HUES64 (cell line): Measurements from ENCODE around the gene NKD2.
A peak's percentile ranks its signal among the peaks of the same experiment; 100 is the strongest.

Experiments
- H3K27ac ChIP-seq: 2 replicates; pipeline ENCODE4 v1.7.0; 2013; ENCODE audit warnings: low read depth, low read length, inconsistent platforms
- H3K27me3 ChIP-seq: 2 replicates; pipeline ENCODE4 v1.6.1; 2013; ENCODE audit warnings: mild to moderate bottlenecking, low read length; ENCODE audit not compliant: insufficient read depth
- H3K36me3 ChIP-seq: 2 replicates; pipeline ENCODE4 v1.6.1; 2013; ENCODE audit warnings: mild to moderate bottlenecking, low read length; ENCODE audit not compliant: insufficient read depth
- H3K4me1 ChIP-seq: 2 replicates; pipeline ENCODE4 v1.6.1; 2013; ENCODE audit warnings: mild to moderate bottlenecking, low read length, moderate library complexity; ENCODE audit not compliant: insufficient read depth
- H3K4me3 ChIP-seq: 2 replicates; pipeline ENCODE4 v1.5.1; 2013; ENCODE audit warnings: mild to moderate bottlenecking, low read length, moderate library complexity
- H3K9ac ChIP-seq: 2 replicates; pipeline ENCODE4 v1.6.1; 2013; ENCODE audit warnings: mild to moderate bottlenecking, low read depth, low read length
- H3K9me3 ChIP-seq: 2 replicates; pipeline ENCODE4 v1.6.1; 2013; ENCODE audit warnings: low read depth, low read length; ENCODE audit not compliant: insufficient read depth
- WGBS: fragments of 150-250, 120-280 bp; methylation state at CpG from one replicate; pipeline ENCODE4 v1.1.7; 2013; ENCODE audit warnings: missing lambda C conversion rate; 5-methylcytosine and 5-hydroxymethylcytosine counted together

The NKD2 gene

DNA sequence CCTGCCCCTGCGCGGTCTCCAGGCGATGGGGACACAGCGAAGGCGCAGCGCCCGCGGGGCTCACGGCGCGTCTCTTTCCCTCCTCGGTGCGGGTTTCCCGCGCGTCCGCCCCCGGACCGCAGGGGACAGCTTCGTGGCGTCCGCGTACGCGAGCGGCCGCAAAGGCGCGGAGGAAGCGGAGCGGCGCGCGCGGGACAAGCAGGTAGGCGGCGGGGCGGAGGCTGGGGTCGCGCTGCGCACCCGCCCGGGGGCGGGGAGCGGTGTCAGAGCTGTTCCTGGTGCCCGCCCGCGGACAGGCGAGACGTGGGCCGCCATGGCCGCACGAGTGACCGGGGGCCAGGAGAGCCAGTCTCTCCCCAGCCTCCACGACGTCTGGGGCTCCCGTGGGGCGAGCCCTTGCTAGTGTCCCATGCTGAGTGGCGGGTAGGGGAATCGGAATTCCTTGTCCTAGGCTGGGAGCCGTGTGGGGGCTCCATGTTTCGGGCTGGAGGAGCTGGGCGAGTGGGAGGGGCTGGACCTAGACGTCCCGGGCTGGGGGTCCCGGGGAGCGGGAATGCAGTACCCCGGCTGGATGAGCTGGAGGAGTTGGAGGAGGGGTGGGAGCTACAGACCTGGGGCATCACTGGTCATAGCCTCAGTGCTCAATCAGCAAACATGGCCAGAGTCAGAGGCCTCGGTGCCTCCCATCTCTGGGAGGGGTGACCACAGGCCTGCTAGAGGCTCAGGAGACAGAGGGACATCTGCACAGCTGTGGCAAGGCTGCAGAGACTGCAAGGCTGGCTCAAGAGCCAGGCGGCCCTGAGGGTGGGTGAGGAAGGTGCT lies 968 bp downstream of the NKD2 start:
- Histone ChIP-seq H3K4me1 (peaks cover 3% of the 10 kb centered on the region; the same call in 1 of the 2 replicates), H3K9ac (no peak overlapping the region), H3K27me3 (peaks cover 57% of the 10 kb centered on the region), H3K36me3 (no peaks in the 10 kb centered on the region), H3K9me3 (no peaks in the 10 kb centered on the region), H3K4me3 (peak overlapping the region; percentile 49), H3K27ac (no peak overlapping the region)
- 11% methylated on average over 70 of the region's 70 CpGs for WGBS

DNA sequence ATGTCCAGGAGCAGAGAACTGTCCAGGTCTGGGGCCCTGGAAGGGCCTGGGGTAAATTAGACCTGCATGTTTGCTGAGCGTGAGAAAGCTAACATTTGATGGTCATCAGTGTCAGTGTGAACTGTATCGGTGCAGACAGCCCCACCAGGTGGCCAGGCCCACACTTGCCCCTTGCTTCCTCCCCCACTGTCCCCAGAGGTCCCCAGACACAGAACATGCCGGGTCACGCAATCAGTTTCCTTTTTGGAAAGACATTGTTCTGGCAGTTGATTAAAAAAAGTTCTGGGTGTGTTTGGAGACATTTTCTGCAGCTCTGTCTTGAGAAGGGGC lies 1.5 kb downstream of the NKD2 start:
- Histone ChIP-seq H3K4me1 (peaks cover 3% of the 10 kb centered on the region; the same call in 1 of the 2 replicates), H3K4me3 (peak overlapping the region; percentile 49; the same call in 1 of the 2 replicates), H3K36me3 (no peaks in the 10 kb centered on the region), H3K9me3 (no peaks in the 10 kb centered on the region), H3K27ac (no peak overlapping the region), H3K27me3 (peaks cover 51% of the 10 kb centered on the region), H3K9ac (no peak overlapping the region)
- WGBS = 68% methylated on average over 4 of the region's 4 CpGs

DNA sequence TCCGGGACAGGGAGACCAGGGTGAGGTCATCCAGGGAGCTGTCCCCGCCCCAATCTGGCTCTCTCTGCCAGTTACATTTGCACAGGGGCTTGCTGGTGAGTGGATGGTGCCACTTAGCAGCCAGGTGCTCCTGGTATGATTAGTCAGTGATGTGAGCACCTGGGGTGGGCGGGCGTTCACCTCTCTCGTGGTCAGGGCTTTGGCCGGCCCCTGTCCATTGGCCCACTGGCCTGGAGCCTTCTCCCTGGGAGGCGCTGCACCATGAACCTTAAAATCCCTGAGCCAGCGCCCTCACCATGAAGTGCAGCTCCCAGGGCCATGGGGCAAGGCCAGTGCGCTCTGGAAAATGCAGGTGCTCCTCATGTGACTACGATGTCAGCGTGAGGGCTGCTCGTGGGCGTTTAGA lies 2.0 kb downstream of the NKD2 start:
- Histone ChIP-seq H3K4me3 (no peak overlapping the region), H3K4me1 (peaks cover 3% of the 10 kb centered on the region; the same call in 1 of the 2 replicates), H3K9me3 (no peaks in the 10 kb centered on the region), H3K27ac (no peak overlapping the region), H3K9ac (no peak overlapping the region), H3K36me3 (no peaks in the 10 kb centered on the region), H3K27me3 (peaks cover 46% of the 10 kb centered on the region)
- 72% methylated on average over 13 of the region's 13 CpGs for WGBS

DNA sequence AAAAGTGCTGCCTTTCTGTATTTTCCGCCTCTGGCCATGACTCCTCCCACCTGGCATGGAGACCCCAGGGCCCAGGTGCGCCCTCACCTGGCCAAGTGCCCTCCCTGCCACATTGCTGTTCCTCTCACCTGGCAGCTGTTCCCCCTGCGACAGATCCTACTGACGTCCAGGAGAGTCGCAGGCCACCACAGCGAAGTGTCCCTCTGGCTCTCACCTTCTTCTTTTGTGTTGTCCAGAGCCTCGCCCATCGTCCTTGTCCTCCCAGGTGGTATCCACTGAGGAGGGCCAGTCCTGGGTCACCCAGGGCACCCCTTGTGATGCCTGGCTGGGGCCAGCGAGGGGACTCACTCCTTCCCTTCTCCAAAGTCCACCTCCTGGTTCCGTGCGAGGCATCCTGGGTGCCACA lies 2.6 kb downstream of the NKD2 start:
- Histone ChIP-seq H3K9ac (no peak overlapping the region), H3K4me1 (peaks cover 3% of the 10 kb centered on the region; the same call in 1 of the 2 replicates), H3K27ac (no peak overlapping the region), H3K36me3 (no peaks in the 10 kb centered on the region), H3K4me3 (no peak overlapping the region), H3K27me3 (peaks cover 40% of the 10 kb centered on the region), H3K9me3 (no peaks in the 10 kb centered on the region)
- 64% methylated on average over 11 of the region's 11 CpGs for WGBS

DNA sequence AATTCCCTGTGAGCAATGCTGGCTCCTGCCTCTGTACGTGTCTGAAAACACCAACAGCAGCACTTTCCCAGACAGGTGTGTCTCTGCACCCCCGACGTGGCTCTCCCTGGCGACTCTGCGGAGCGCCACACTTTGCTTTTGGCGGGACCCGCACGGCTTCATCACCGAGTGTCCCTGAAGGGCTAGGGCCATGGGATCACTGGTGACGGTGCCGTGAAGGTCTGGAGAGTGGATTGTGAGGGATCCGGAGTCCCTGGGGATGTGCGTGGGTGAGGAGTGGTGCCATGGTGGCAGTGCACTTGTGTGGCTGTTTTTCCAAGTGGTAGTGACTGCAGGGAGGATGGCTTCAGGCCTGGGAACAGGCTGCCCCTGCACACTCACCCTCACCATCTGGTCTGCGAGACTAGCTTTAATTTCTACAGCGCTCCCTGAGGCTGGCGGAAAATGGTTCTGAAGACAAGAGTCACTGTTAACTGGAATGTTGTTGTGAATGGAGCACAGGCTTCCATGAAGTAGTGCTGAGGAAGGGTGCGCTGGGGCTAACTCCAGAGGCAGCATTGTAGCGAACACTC lies 3.2 kb downstream of the NKD2 start:
- Histone ChIP-seq H3K9ac (no peak overlapping the region), H3K27me3 (peaks cover 34% of the 10 kb centered on the region), H3K4me1 (peaks cover 3% of the 10 kb centered on the region; the same call in 1 of the 2 replicates), H3K27ac (no peak overlapping the region), H3K9me3 (no peaks in the 10 kb centered on the region), H3K36me3 (no peaks in the 10 kb centered on the region), H3K4me3 (no peak overlapping the region)
- 94% methylated on average over 19 of the region's 19 CpGs for WGBS

DNA sequence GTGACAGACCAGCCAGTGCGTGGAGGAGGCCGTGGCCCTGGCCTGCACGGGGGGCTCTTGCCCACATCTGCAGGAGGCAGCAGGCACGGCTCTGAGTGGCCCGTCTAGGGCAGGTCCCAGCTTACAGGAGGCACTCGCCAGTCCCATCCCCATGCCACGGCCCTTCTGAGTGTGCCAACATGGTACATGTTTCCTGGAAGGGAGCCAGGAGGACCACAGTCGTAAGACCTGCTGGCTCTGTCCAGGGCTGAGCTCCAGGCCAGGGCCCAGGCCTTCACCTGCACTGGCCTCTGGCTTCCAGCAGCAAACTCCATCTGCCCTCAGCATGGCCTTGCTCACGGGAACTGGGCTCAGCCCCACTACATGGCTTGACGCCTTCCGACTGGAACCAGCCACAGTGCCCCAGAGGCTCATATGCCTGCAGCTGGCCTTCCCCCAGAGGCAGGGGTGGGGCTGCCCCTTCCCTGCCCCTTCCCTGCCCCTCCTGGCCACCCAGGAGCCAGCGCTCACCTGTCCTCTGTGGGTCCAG lies 3.8 kb downstream of the NKD2 start:
- H3K9ac ChIP-seq = no peak overlapping the region
- no peak overlapping the region for H3K4me3 ChIP-seq
- no peaks in the 10 kb centered on the region for H3K36me3 ChIP-seq
- peaks cover 3% of the 10 kb centered on the region; the same call in 1 of the 2 replicates for H3K4me1 ChIP-seq
- peaks cover 29% of the 10 kb centered on the region for H3K27me3 ChIP-seq
- H3K27ac ChIP-seq = no peak overlapping the region
- H3K9me3 ChIP-seq = no peaks in the 10 kb centered on the region
- WGBS = 94% methylated on average over 12 of the region's 12 CpGs

DNA sequence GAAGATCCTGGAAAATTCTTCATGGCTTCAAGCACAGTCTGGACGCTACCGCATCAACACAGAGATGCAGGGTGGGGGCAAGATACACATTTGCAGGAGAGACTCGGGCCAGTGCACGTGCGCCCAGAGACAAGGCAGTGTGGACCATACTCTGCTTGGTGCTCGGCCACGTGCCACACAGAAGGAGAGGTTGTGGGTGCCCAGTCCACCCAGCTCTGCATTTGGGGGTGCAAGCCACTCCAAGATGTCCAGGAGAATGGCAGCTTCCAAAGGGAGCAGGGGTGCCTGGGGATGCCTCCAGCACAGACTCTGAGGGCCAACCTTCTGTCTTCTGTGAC lies 4.3 kb downstream of the NKD2 start:
- Histone ChIP-seq H3K4me3 (no peak overlapping the region), H3K27me3 (peaks cover 24% of the 10 kb centered on the region), H3K36me3 (no peaks in the 10 kb centered on the region), H3K27ac (no peak overlapping the region), H3K4me1 (peaks cover 3% of the 10 kb centered on the region; the same call in 1 of the 2 replicates), H3K9ac (no peak overlapping the region), H3K9me3 (no peaks in the 10 kb centered on the region)
- WGBS = 93% methylated on average over 7 of the region's 7 CpGs

DNA sequence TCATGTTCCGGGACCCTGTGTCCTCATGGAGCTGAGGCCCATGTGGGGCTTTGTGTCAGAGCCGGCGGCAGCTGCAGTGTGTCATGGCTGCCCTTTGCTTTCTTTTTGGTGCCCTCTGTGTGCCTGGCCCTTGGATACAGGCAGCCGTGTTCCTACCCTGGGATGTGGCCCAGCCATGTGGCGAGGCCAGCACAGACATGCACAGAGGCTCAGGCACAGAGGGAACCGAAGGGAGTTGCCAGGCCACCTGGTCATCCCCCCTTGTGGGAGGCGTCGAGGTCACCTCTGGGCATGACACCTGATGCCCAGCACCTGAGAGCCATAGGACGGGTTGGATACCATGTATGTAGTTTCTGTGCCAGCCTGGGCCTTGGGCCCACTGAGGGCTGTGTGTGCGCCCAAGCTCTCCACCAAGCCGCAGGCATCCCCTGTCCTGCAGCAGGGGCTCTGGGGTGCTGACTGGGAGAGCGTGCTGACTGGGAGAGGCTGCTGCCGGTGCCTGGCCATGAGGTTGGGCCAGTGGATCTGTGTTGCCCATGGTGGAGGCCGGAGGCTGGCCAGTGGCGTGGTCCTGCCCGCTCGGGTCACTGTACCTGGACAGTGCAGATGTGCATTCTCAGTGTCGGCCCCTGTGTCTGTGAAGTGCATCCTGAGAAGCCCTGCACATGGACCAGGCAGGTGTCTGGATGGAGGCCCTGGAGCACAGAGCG lies 4.8 kb downstream of the NKD2 start:
- H3K27ac ChIP-seq = no peak overlapping the region
- no peak overlapping the region for H3K9ac ChIP-seq
- H3K36me3 ChIP-seq = no peaks in the 10 kb centered on the region
- 0 out of 2 replicates have a peak, but pooled peaks cover 3% of the 10 kb centered on the region for H3K4me1 ChIP-seq
- H3K4me3 ChIP-seq = no peak overlapping the region
- no peaks in the 10 kb centered on the region for H3K9me3 ChIP-seq
- 95% methylated on average over 19 of the region's 19 CpGs for WGBS
- peaks cover 19% of the 10 kb centered on the region for H3K27me3 ChIP-seq

DNA sequence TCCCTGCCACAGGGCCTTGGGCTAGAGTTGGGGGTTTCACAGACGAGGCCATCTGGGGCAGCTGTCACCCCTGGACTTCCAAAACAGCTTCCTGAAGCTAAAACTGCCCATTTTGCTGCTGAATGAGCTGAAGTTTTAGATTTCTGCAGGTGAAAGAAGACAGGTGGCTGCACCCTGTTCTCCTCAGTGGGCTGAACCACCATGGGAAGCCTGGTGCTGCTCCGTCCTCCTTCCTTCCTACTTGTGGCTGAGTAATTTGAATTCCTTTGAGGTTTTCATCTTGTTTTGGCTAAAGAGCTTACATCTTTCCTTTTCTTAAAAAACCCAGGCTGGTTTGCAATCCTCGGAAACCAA lies 5.3 kb downstream of the NKD2 start:
- H3K27me3 ChIP-seq = peaks cover 17% of the 10 kb centered on the region
- no peaks in the 10 kb centered on the region for H3K9me3 ChIP-seq
- WGBS = 94% methylated on average over 3 of the region's 3 CpGs
- no peak overlapping the region for H3K4me3 ChIP-seq
- no peak overlapping the region for H3K27ac ChIP-seq
- no peak overlapping the region for H3K9ac ChIP-seq
- H3K4me1 ChIP-seq = 0 out of 2 replicates have a peak, but pooled peaks cover 3% of the 10 kb centered on the region
- no peaks in the 10 kb centered on the region for H3K36me3 ChIP-seq

DNA sequence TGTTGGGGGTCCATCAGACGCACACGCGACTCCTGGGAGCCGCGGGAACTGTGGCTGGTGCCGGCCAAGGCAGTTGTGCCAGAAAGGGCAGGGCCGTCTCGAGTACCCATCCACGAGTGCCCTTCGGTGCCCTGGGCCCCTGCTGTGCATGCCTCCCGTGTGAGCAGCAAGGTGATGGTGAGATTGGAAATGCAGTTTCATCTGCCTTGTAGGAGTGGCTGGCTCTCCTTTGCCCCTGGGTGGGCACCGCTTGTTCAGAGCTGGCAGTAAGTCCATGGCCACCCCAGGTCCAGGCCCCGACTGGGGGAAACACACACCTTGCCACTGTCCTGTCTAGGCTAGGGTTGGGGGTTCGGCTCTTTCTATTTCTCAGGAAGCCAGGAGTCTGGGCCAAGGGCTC lies 5.7 kb downstream of the NKD2 start:
- 94% methylated on average over 14 of the region's 14 CpGs for WGBS
- Histone ChIP-seq H3K4me3 (no peak overlapping the region), H3K27me3 (peaks cover 13% of the 10 kb centered on the region), H3K4me1 (0 out of 2 replicates have a peak, but pooled peaks cover 3% of the 10 kb centered on the region), H3K9ac (no peak overlapping the region), H3K27ac (no peak overlapping the region), H3K9me3 (no peaks in the 10 kb centered on the region), H3K36me3 (no peaks in the 10 kb centered on the region)

DNA sequence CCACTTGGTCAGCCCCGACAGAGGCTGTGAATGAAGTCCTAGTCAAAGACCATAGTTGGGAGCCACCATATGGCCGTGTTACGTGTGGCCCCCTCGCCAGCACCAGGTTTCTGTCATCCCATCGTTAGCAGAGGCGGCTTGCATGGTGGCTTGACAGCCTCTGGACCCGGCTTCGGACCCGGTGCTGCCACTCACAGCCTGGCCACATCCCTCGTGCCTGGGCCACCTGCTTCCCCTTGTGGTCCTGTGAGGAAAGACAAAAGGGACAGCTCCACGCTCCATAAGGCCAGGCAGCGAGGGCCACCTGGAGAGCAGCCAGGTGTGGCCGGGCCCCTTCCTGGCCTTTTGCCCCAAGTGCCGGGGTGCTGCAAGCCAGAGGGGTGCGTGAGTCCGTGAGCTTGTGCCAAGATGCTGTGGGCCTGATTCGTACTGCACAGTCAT lies 6.2 kb downstream of the NKD2 start:
- no peaks in the 10 kb centered on the region for H3K36me3 ChIP-seq
- no peak overlapping the region for H3K9ac ChIP-seq
- H3K27me3 ChIP-seq = peaks cover 9% of the 10 kb centered on the region
- no peak overlapping the region for H3K27ac ChIP-seq
- no peaks in the 10 kb centered on the region for H3K9me3 ChIP-seq
- 93% methylated on average over 17 of the region's 17 CpGs for WGBS
- 0 out of 2 replicates have a peak, but pooled peaks cover 3% of the 10 kb centered on the region for H3K4me1 ChIP-seq
- no peak overlapping the region for H3K4me3 ChIP-seq
